ENCODE data around the gene NTN4. TPM values are rescaled to one million over a fixed set of nuclear protein-coding genes. Genes with fewer than 3 reads are reported as not detected.

The NTN4 gene
- total RNA-seq, 2 donors from 2014 or later = 72.3 to 79.2 TPM

GRCh38 chr12:95613021-95613420 lies 177.5 kb downstream of the NTN4 start:
- TF ChIP-seq CTCF (IDR thresholded peaks at IDR 0.05) = no peak
- no peak overlapping the region for H3K27ac ChIP-seq
- H3K9me3 ChIP-seq = no peaks in the 10 kb centered on the region
- no peak overlapping the region for H3K4me3 ChIP-seq
- no peak for ATAC-seq (ENCODE audit: insufficient number of reproducible peaks, low FRiP score, low read depth)
- H3K27me3 ChIP-seq (replicated peaks; ENCODE audit: insufficient read depth) = no peaks in the 10 kb centered on the region
- no peak for DNase-seq (ENCODE audit: low spot score)
- H3K4me1 ChIP-seq (ENCODE audit: control insufficient read depth in 1 of 2, low read depth in 2 of 2) = peaks cover 0 to 15% of the 10 kb centered on the region in 2 donors
- no peaks in the 10 kb centered on the region for H3K36me3 ChIP-seq

- no peaks in the 10 kb centered on the region for H3K9me3 ChIP-seq
- H3K27ac ChIP-seq = no peak overlapping the region
- ATAC-seq (ENCODE audit: insufficient number of reproducible peaks, low FRiP score, low read depth) = no peak
- DNase-seq (ENCODE audit: low spot score) = no peak
- TF ChIP-seq CTCF (IDR thresholded peaks at IDR 0.05) = no peak
- peaks cover 0 to 28% of the 10 kb centered on the region in 2 donors for H3K4me1 ChIP-seq (ENCODE audit: control insufficient read depth in 1 of 2, low read depth in 2 of 2)
- H3K27me3 ChIP-seq (replicated peaks; ENCODE audit: insufficient read depth) = no peaks in the 10 kb centered on the region
- no peaks in the 10 kb centered on the region for H3K36me3 ChIP-seq
- no peak overlapping the region for H3K4me3 ChIP-seq
Observed at GRCh38 chr12:95611676-95612309, 178.8 kb downstream of the NTN4 start.

- H3K9me3 ChIP-seq = no peaks in the 10 kb centered on the region
- no peaks in the 10 kb centered on the region for H3K36me3 ChIP-seq
- no peak for TF ChIP-seq CTCF (IDR thresholded peaks at IDR 0.05)
- no peak overlapping the region for H3K4me3 ChIP-seq
- DNase-seq (ENCODE audit: low spot score) = peak; percentile 90
- H3K27me3 ChIP-seq (replicated peaks; ENCODE audit: insufficient read depth) = no peaks in the 10 kb centered on the region
- ATAC-seq (ENCODE audit: insufficient number of reproducible peaks, low FRiP score, low read depth) = peak; percentile 88
- peaks cover 10 to 48% of the 10 kb centered on the region in 2 donors for H3K4me1 ChIP-seq (ENCODE audit: control insufficient read depth in 1 of 2, low read depth in 2 of 2)
- peak overlapping the region; percentile 60 to 71 for H3K27ac ChIP-seq
Observed at GRCh38 chr12:95608252-95609033, 182.1 kb downstream of the NTN4 start.

Other genes starting within 250 kb of the NTN4 start
- gene USP44, start 239.3 kb downstream of the NTN4 start, total RNA-seq = 1 to 10 TPM in 1 of 2 donors, under 1 TPM in 1; 0.54 to 2.5 TPM
- 1 to 10 TPM; 6.5 to 9.1 TPM for gene SNRPF, start 68.2 kb upstream of the NTN4 start, total RNA-seq
- not detected for gene CCDC38, start 151.8 kb upstream of the NTN4 start, total RNA-seq
- gene AMDHD1, start 152.6 kb upstream of the NTN4 start, total RNA-seq = 1 to 10 TPM in 1 of 2 donors, not detected in 1; 6.8 TPM
- 1 to 10 TPM in 1 of 2 donors, not detected in 1; 1.6 TPM for gene HAL, start 205.6 kb upstream of the NTN4 start, total RNA-seq
- gene LTA4H, start 244.8 kb upstream of the NTN4 start, total RNA-seq = 10 to 100 TPM; 39.9 to 68.5 TPM

Data from thoracic aorta (tissue), 2 donors.